Dedifferentiated amniotic fluid mesenchymal stem cell (primary cell): ENCODE data around the gene SLC7A14.

Experiments
- DNase-seq: peaks from one replicate; pipeline ENCODE4 v3.0.0-alpha.2; 2016; ENCODE audit errors: extremely low spot score

Gene SLC7A14

DNA sequence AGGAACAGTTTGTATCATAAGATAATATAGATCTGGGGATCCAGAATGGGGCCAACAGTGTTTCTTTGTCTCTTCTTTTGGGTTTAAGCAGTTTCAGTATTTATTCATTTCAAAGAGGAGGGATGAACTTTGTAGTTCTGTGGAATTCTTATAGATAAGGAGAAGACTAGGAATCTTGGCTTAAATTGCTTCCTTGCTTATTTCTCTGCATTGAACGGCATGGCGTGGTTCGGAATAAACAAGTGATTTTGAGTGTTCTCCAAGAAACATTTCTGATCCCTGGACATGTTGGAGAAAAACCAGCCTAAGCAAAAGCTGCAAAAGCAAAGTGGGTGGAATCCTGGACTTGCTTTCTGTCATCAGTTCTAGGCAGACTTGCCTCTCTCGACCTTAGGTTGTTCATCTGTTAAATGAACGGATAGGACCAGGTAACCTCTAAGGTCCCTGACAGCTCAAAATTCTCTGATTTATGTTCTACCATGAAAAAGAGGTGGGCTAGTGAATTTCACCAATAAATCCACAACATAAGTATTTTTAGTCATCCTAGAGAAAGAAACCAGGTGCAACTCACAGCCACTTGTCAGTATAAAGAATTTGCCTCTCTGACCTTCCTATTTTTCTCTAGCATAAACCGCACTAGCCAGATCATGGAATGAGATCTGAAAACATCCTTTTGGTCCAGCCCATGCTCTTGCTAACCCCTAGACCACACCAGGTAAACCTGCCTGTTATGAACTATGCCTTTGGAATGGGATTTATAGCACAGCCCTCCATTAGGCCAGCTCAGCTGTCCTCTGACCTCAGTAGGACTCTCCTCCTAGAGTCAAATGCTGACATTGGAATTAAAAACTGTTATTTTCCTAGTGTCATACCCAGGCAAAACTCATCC lies 88.4 kb downstream of the SLC7A14 start:
- DNase-seq: no peak

DNA sequence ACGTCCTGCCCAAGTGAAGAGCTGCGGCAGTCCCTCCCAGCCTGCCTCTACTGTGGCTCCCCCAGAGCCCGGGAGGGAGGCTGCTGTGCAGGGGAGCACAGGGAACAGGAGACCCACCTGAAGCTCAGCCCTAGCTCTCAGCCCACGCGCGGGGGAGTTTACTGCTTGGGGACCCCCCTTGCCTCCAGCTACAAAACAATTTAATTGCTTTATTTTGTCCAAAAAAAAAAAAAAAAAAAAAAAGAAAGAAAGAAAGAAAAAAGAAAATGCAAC lies 89.1 kb downstream of the SLC7A14 start:
- no peak for DNase-seq

DNA sequence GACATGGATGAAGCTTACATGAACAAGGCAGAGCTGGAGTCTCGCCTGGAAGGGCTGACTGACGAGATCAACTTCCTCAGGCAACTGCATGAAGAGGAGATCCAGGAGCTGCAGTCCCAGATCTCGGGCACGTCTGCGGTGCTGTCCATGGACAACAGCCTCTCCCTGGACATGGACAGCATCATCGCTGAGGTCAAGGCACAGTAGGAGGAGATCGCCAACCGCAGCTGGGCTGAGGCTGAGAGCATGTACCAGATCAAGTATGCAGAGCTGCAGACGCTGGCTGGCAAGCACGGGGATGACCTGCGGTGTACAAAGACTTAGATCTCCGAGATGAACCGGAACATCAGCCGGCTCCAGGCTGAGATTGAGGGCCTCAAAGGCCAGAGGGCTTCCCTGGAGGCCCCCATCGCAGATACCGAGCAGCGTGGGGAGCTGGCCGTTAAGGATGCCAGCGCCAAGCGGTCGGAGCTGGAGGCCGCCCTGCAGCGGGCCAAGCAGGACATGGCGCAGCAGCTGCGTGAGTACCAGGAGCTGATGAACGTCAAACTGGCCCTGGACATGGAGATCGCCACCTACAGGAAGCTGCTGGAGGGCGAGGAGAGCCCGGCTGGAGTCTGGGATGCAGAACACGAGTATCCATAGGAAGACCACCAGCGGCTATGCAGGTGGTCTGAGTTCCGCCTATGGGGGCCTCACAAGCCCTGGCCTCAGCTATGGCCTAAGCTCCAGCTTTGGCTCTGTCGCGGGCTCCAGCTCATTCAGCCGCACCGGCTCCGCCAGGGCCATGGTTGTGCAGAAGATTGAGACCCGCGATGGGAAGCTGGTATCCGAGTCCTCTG lies 89.6 kb downstream of the SLC7A14 start:
- DNase-seq: no peak

DNA sequence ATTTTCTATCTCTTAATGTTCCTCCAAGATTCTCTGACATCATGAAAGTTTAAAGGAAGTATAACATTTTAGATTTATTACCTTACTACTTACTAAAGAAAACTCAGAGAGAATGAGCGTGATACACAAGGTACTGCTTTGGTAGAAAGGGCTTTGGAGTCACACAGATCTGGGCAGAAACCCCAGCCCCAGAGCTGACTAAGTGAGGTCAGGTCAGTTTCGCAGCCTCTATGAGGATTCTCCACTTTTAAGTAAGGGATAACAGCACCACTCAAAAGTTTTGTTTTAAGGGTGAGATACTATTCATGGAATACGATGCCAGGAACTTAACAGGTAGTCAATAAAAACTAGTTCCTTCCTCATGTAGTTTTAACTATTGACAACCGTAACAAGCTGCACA lies 91.1 kb downstream of the SLC7A14 start:
- no peak for DNase-seq

DNA sequence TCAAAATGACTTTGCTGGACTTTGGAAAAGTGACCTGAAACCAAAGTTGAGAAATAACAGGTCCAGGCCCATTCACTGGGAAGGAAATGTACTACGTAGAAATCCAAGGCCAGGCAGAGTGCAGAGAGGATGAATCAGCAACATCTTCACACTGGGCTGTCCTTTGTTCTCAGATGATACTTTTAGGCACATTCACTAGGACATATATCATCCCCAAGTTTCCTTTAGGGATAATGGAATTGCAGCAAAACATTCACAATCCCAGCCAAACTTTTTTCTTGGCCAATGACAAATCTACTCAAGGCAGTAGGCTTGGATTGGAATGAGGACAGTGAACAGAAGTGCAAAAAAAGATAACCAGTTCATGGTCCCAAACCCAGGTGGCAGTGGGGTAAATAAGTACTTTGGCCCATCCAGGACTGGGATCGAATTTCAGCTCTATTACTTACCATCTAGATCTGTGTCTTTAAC lies 92.1 kb downstream of the SLC7A14 start:
- DNase-seq: no peak

DNA sequence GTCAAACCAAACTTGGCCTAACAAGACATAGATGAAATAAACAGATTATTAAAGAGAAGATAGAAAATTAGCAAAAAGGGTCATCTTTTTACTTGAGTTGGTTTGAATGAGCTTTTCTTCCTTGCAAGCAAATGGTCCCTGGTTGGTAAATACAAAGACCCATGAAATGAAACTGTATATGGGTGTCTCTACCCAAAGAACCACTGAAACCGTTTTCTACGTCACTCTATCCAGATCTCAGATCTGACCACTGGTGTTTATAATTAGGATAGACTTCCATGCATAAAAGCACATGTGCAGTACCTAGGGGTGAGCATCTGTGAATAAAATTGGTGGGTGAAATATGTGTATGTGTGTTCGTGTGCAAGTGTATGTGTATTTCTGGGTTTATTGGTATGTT lies 94.0 kb downstream of the SLC7A14 start:
- DNase-seq: no peak

DNA sequence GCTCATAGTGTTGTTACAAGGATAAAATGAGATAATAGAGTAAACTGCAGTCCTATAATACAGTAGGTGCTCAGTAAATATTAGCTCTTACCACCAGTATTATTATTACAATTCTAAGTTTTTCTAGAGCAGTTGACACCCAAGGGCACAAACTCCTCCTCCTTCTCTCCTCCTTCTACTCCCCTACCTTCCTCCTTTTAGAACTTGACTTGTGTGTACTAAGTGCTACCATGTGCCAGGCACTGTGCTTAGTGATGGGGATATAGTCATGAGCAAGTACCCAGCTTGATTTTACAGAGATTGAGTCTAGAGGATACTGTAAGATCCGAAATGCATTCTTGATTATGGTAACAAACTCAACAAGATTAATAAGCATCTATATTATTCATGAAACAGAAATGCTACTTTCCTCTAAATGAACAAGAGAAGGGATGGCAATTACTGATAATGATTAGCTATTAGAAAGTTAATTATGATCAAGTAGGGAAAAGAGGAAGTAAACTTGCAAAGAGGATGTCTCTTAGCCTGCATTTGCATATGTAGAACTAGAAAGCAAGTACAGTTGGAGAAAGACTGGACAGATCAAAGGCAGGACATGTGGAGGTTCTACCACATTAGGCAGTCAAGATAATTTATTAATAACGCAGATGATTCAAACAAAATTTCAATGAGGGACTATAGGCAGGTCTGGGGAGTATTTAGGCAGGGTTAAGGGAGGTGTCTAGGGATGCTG lies 94.9 kb downstream of the SLC7A14 start:
- DNase-seq: no peak

DNA sequence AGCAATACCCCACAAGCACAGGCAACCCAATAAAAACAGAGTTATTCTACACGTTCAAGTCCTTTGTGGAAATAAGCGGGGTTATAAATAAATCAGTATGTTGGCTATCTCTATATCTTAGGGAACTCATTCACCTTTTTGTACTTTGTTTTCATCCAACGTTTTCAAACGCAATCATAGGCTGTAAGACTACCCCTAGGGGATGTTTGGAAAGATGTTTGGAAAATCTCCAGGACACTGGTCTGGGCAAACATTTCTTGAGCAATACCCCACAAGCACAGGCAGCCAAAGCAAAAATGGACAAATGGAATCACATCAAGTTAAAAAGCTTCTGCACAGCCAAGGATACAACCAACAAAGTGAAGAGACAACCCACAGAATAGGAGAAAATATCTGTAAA lies 97.1 kb downstream of the SLC7A14 start:
- peak; percentile 52 for DNase-seq

DNA sequence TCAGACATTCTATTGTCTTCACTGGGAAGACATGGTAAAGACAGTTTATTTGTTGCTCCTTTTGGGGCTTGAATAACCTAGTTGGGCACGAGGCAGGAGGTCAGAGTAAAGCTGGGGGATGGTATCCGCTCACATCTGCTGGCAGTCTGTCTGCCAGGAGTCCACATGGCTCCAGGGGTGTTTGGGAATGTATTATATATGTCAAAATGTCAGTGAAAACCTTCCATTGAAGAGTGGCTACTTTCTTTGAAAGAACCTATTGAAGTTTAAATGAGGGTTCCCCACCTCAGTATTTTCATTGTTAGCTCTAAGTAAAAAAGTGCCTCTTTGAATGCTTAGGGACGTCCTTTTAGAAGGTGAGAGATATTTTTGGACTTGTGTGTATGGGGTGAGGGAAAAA lies 98.8 kb downstream of the SLC7A14 start:
- no peak for DNase-seq

DNA sequence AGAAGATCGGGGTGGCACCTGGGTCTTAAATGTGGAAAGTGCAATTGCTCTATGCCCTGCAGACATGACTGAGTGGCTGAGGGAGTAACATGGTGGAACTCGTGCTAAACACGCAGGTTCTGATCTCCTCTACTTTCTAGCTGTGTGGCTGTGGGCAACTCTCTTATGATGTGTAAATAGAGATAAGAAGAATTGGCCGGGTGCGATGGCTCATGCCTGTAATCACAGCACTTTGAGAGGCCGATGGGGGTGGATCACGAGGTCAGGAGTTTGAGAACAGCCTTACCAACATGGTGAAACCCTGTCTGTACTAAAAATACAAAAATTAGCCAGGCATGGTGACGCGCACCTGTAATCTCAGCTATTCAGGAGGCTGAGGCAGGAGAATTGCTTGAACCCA lies 99.5 kb downstream of the SLC7A14 start:
- no peak for DNase-seq

DNA sequence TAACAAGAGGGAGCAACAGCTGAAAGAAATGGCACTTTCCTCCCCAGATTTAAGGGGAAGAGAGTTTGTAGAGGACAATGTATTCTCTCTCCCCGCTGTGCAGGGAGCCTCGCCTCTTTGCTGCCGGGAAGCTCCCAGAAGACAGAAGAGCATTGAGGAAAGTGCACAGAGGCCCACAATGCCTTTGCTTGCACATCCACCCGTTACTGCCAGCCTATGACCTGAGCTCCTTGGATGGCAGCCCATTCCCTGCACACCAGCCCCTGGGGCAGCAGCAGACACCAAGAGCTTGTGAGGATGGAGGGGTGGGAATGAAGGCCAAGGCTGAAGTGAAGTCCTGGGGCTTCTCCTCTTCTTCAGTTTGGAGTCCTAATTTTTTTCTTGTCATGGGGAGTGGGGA lies 100.2 kb downstream of the SLC7A14 start:
- no peak for DNase-seq

DNA sequence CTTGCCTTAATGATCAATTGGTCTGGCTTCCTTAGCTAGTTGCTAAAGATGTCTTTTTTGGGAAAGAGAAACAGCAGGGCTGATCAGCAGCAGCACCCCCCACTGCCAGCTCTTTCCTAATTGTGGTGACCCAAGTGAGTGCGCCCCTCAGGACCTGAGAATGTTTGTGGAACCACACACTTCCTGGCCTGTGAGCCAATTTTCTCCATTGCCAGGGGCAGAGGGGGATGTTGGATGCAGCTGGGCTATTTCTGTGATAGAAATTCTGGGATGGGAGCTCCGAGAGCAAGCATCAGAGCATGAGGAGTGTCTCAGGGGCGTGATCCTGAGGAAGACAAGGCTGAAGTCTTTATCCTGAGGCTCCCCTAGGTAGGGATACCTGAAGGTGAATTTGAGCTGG lies 100.6 kb downstream of the SLC7A14 start:
- DNase-seq: no peak

DNA sequence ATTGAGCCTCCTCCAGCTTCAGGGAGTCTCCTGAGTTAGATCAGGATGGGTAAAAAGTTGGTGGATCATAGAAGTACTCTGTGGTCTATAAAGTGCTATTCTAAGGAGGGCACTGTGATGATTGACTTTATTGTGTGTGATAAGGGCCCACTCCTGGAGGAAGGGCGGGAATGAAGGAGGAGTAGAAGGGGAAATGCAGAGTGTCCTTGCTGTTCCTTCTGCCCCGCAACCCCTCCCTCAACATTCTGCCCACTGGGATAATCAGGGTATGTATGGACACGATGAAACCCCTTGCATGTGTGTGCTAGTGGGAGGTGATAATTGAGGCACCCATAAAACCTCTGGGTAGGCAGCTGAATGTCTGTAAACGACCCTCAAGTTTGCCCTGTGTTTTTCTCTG lies 101.0 kb downstream of the SLC7A14 start:
- DNase-seq: no peak

DNA sequence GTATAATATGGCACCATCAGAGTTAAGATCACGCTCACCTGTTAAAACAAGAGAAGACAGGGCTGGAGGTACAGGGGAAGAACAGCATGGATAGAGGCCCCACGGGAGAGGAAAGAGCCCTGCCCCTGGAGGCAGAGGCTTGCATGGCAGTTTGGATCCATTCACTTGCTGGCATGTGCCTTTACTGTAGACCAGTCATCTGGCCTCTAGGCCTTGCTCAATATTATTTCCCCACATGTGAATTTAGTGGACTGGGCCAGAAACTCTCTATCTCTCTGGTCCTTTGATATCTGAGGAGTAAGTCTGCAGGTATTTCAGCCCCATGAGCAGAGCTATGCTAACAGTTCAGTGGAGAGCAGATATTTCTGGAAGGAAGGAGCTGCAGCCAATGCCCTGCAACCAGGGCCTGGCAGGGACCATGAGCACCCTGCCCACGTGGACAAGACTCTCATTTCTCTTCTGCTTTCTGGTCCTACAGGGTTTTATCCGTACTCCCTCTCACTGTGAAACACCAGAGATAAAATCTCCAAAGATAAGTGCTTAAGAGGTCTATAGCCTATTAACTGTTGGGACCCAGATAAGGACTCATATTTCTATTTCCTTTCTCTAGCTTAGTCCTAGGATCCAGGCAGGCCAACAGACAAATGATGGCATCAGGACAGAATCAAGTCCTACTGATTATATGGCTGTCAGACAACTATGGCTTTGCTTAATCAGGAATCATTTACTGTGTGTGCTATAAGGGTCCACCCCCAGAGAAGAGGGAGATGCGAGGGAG lies 102.2 kb downstream of the SLC7A14 start:
- DNase-seq: no peak

DNA sequence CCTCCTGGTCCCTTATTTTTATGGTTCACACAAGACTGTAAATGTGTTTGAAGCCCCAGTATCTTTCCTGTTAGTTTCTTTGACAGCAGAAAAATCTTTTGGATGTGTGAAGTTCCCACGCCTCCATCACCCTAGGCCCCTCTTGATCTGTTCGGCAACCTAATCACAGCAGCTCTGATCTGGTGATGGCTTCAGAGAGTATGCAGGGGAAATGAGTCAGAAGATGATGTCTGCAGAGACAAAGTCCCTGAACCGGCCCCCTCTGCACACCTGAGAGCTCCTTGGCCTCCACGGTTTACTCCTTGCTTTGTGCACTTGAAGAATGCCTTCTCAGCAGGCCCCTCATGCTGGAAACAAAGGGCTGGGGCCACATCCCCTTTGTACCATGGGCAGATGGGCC lies 103.7 kb downstream of the SLC7A14 start:
- DNase-seq: no peak

DNA sequence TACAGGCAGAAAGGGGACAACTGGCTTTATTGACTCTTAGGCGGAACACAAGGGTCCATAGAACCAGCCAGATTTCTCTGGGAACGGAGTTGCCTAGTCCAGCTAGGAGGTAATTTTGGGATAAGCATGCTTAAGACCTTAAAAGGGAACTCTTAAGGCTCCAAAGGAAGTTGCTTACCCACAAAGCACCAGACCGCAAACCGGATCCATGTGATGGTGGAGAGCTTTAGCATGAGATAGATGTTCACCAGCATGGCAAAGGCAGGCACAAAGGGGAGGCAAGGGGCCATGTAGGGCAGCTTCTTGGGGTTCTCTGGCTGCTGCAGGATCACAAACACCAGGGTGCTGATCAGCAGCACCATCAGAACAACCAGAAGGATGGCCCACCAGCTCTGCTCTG lies 105.8 kb downstream of the SLC7A14 start:
- DNase-seq: no peak

DNA sequence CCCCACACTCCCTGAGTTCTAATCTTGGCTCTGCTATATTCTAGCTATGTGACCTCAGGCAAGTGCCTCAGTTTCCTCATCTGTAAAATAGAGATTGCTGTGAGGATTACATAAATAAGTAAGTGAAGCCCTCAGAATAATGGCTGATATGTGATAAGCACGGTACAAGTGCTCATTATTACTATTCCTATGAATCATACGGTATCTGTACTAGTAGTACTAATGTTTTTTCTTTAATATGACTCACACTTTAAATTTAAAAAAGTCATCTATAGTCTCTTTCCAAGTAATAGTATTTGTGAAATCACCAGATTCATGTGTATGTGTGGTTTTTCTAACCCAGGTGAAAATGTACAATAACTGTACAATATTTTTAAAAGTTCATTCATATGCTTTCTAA lies 108.5 kb downstream of the SLC7A14 start:
- DNase-seq: no peak

DNA sequence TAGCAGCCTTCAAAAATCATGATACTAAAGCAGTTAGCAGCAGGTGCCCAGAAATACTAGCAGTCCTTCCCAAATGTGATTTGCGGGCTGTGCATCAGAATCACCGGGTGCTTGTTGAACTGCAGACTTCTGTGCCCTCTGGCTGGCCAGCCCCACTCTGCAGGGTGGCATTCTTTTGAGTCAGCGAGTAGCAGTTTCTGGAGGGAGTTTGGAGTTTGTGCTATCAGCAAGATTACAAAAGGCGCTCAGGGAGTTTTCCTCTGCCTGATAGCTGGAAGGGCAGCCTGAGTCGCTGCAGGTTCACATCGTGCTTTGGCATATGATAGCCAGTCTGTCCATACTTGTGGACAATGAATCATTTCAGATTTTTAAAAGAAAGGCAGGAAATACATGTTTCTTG lies 109.6 kb downstream of the SLC7A14 start:
- DNase-seq: no peak

DNA sequence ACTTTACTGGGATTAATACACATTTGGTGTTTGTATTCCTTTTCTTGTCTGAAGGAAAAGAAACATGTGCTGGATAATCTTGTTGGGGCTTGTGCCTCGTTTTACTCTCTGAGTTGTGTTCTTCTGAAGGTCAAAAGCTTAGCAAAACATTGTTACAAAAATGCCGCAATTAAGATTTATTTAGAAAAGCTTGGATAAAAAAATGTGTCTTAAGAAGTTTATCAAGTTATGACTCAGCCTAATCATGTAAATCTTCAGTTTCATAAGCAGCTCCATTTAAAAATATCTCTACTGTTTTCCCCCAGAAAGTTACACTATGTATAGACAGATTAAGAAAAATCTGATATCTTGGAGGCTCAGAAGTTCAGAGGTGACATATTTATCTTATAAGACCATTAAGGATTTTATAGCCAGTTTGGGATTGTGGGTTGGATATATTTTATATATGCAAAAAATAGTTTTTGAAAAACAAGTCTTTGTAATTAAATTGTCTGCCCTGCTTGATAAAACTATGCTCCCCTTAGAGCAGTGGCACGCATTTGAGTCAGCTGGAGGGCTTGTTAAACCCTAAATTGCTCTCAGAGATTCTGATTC lies 110.7 kb downstream of the SLC7A14 start:
- DNase-seq: no peak

DNA sequence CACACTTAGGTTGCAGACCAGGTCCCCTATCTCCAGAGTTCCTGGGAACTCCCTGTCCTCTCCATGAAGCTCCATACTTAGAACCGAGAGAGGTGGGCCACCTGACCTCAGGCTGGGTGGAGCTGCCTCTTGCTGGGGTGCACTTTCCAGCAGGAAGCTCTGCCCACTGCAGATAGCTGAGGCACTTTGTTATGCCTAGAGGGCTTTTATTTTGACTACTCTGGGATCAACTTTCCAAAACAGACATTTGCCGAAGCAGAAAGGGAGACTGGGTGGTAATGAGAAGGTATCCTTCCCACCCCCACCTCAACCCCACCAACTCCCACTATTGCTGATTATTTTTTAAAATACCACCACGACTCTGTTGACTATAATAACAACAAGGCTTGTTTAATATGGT lies 112.5 kb downstream of the SLC7A14 start:
- DNase-seq: no peak

DNA sequence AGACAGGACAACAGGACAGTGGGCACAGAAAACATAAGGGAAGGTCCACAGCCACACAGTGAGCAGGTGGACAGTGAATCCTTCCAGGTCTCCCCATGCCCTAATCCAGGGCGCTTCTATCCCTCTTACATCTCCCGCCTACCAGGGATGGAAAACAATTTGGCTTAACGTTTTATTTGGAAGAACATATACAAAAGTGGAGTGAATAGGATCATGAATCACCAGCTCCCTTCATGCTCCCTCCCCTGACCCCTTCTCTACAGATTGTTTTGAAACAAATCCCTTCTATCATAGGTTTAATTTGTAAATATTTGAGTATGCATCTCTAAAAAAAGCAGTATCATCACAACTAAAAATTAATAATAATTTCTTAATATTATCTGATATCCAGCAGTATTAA lies 114.7 kb downstream of the SLC7A14 start:
- DNase-seq: no peak
